H9 (cell line): Measurements from ENCODE around the gene RARG. TPM values are rescaled to one million over a fixed set of nuclear protein-coding genes. Genes with fewer than 3 reads are reported as not detected.

Experiments used
- DNase-seq: peaks from one replicate; pipeline ENCODE4 v3.0.0-alpha.2; 2017
- H2AFZ ChIP-seq: one replicate; pipeline ENCODE4 v1.6.1; 2013; ENCODE audit warnings: mild to moderate bottlenecking, low read length, control low read depth, moderate library complexity
- H2AK5ac ChIP-seq: 2 replicates; pipeline ENCODE4 v1.6.1; 2013; ENCODE audit warnings: low read length, control low read depth, mixed read lengths; ENCODE audit not compliant: insufficient read length
- H2BK120ac ChIP-seq: one replicate; pipeline ENCODE4 v1.6.1; 2013; ENCODE audit warnings: low read depth, mild to moderate bottlenecking, low read length, control low read depth, inconsistent platforms; ENCODE audit not compliant: poor library complexity, severe bottlenecking
- H2BK12ac ChIP-seq: 2 replicates; pipeline ENCODE4 v1.6.1; 2013; ENCODE audit warnings: low read length, control low read depth, mixed read lengths, low read depth; ENCODE audit not compliant: insufficient read length
- H2BK15ac ChIP-seq: 2 replicates; pipeline ENCODE4 v1.6.1; 2013; ENCODE audit warnings: low read depth, low read length, control low read depth
- H2BK20ac ChIP-seq: one replicate; pipeline ENCODE4 v1.6.1; 2013; ENCODE audit warnings: low read depth, mild to moderate bottlenecking, low read length, control low read depth, inconsistent platforms; ENCODE audit not compliant: poor library complexity, severe bottlenecking
- H2BK5ac ChIP-seq: 2 replicates; pipeline ENCODE4 v1.6.1; 2013; ENCODE audit warnings: low read length, control low read depth, mixed read lengths; ENCODE audit not compliant: insufficient read length
- H3K14ac ChIP-seq: 2 replicates; pipeline ENCODE4 v1.6.1; 2013; ENCODE audit warnings: low read length, control low read depth; ENCODE audit not compliant: insufficient read depth
- H3K18ac ChIP-seq: 2 replicates; pipeline ENCODE4 v1.6.1; 2013; ENCODE audit warnings: low read depth, mild to moderate bottlenecking, mixed read lengths, low read length, control low read depth; ENCODE audit not compliant: insufficient read length
- H3K23ac ChIP-seq: 2 replicates; pipeline ENCODE4 v1.6.1; 2013; ENCODE audit warnings: low read length, control low read depth, mixed read lengths, low read depth; ENCODE audit not compliant: insufficient read length
- H3K23me2 ChIP-seq: 2 replicates; pipeline ENCODE4 v1.6.1; 2013; ENCODE audit warnings: low read depth, mild to moderate bottlenecking, mixed read lengths, low read length, control low read depth; ENCODE audit not compliant: insufficient read length, poor library complexity, severe bottlenecking
- H3K27ac ChIP-seq: 2 replicates; pipeline ENCODE4 v1.5.1; 2013; ENCODE audit warnings: low read length, control low read depth, mixed read lengths, low read depth; ENCODE audit not compliant: insufficient read length
- H3K27me3 ChIP-seq: 2 replicates; pipeline ENCODE4 v1.6.1; 2013; ENCODE audit warnings: low read length, control low read depth, inconsistent platforms; ENCODE audit not compliant: insufficient read depth
- H3K4ac ChIP-seq: 2 replicates; pipeline ENCODE4 v1.6.1; 2013; ENCODE audit warnings: low read depth, mild to moderate bottlenecking, control low read depth, inconsistent platforms, low read length, moderate library complexity
- H3K4me1 ChIP-seq: 2 replicates; pipeline ENCODE4 v1.6.1; 2013; ENCODE audit warnings: low read length, control low read depth, inconsistent platforms; ENCODE audit not compliant: insufficient read depth
- H3K4me2 ChIP-seq: 2 replicates; pipeline ENCODE4 v1.6.1; 2013; ENCODE audit warnings: low read length, control low read depth, mixed read lengths; ENCODE audit not compliant: insufficient read length, insufficient read depth
- H3K56ac ChIP-seq: 2 replicates; pipeline ENCODE4 v1.6.1; 2013; ENCODE audit warnings: low read depth, mild to moderate bottlenecking, mixed read lengths, low read length, control low read depth; ENCODE audit not compliant: insufficient read length
- H3K79me1 ChIP-seq: 2 replicates; pipeline ENCODE4 v1.6.1; 2013; ENCODE audit warnings: low read depth, mild to moderate bottlenecking, moderate library complexity, low read length, control low read depth, inconsistent platforms; ENCODE audit not compliant: insufficient read depth, poor library complexity, severe bottlenecking
- H3K79me2 ChIP-seq: 2 replicates; pipeline ENCODE4 v1.6.1; 2013; ENCODE audit warnings: low read length, control low read depth, inconsistent platforms; ENCODE audit not compliant: insufficient read depth
- H3K9ac ChIP-seq: 2 replicates; pipeline ENCODE4 v1.6.1; 2013; ENCODE audit warnings: low read length, control low read depth, mixed read lengths; ENCODE audit not compliant: insufficient read length; ENCODE audit errors: extremely low read depth
- H3K9me3 ChIP-seq: one replicate; pipeline ENCODE4 v1.6.1; 2013; ENCODE audit warnings: low read depth, low read length, inconsistent platforms; ENCODE audit not compliant: control insufficient read depth
- H3T11ph ChIP-seq: one replicate; pipeline ENCODE4 v1.6.1; 2013; ENCODE audit warnings: mild to moderate bottlenecking, low read length, control low read depth, inconsistent platforms
- H4K20me1 ChIP-seq: one replicate; pipeline ENCODE4 v1.6.1; 2013; ENCODE audit not compliant: control insufficient read depth, insufficient read length, insufficient read depth
- H4K5ac ChIP-seq: 2 replicates; pipeline ENCODE4 v1.6.1; 2013; ENCODE audit warnings: low read depth, mild to moderate bottlenecking, mixed read lengths, low read length, control low read depth; ENCODE audit not compliant: insufficient read length
- H4K8ac ChIP-seq: replicated peaks from 2 replicates; pipeline ENCODE4 v1.6.1; 2013; ENCODE audit warnings: low read length, control low read depth, mixed read lengths, low read depth; ENCODE audit not compliant: insufficient read length
- H4K91ac ChIP-seq: 2 replicates; pipeline ENCODE4 v1.6.1; 2013; ENCODE audit warnings: low read depth, mild to moderate bottlenecking, moderate library complexity, mixed read lengths, low read length, control low read depth; ENCODE audit not compliant: insufficient read length
- H3K27ac Mint-ChIP-seq, 3 experiments: 2 replicates in 2 of 3; 3 replicates in 1 of 3; pipeline ENCODE4 v1.8.0; 2020 to 2021; ENCODE audit warnings: mixed read lengths in 3 of 3, mild to moderate bottlenecking in 1 of 3, moderate library complexity in 1 of 3
- H3K27me3 Mint-ChIP-seq: 2 replicates; pipeline ENCODE4 v1.8.0; 2021; ENCODE audit warnings: low read depth, mild to moderate bottlenecking, moderate library complexity, mixed read lengths
- H3K36me3 Mint-ChIP-seq, 3 experiments: 2 replicates in 2 of 3; 3 replicates in 1 of 3; pipeline ENCODE4 v1.8.0; 2020 to 2021; ENCODE audit warnings: low read depth in 3 of 3, mixed read lengths in 3 of 3; ENCODE audit not compliant: insufficient read depth in 1 of 3
- H3K4me1 Mint-ChIP-seq, 2 experiments: 2 replicates each; pipeline ENCODE4 v1.8.0; 2020; ENCODE audit warnings: mixed read lengths in 2 of 2
- H3K4me3 Mint-ChIP-seq, 2 experiments: 2 replicates in 1 of 2; 3 replicates in 1 of 2; pipeline ENCODE4 v1.8.0; 2020 to 2021; ENCODE audit warnings: mild to moderate bottlenecking in 2 of 2, mixed read lengths in 2 of 2, moderate library complexity in 1 of 2
- H3K9me3 Mint-ChIP-seq, 2 experiments: 2 replicates in 1 of 2; 3 replicates in 1 of 2; pipeline ENCODE4 v1.8.0; 2020; ENCODE audit warnings: mild to moderate bottlenecking in 2 of 2, mixed read lengths in 2 of 2, moderate library complexity in 1 of 2
- WGBS: extraction: QIAGEN DNeasy Blood & Tissue Kit; methylation state at CpG from one replicate; pipeline ENCODE4 v1.1.7; 2013; ENCODE audit warnings: missing lambda C conversion rate, low lambda C conversion rate, mixed read lengths; ENCODE audit not compliant: insufficient read length; ENCODE audit errors: extremely low coverage; 5-methylcytosine and 5-hydroxymethylcytosine counted together
- total RNA-seq: library from RNA; stranded (reverse); gene quantifications from 2 replicates; pipeline ENCODE4 v1.2.1, GENCODE V29; 2021
- TF ChIP-seq, protein P1 (sequence below): fragments of 200-600 bp; sonication (generic); conservative IDR thresholded peaks from 3 replicates; pipeline ENCODE4 v1.8.0; 2021; ENCODE audit warnings: antibody characterized with exemption, mild to moderate bottlenecking

Gene RARG
- total RNA-seq, 1 experiment from 2014 or later: 43.7 TPM

DNA sequence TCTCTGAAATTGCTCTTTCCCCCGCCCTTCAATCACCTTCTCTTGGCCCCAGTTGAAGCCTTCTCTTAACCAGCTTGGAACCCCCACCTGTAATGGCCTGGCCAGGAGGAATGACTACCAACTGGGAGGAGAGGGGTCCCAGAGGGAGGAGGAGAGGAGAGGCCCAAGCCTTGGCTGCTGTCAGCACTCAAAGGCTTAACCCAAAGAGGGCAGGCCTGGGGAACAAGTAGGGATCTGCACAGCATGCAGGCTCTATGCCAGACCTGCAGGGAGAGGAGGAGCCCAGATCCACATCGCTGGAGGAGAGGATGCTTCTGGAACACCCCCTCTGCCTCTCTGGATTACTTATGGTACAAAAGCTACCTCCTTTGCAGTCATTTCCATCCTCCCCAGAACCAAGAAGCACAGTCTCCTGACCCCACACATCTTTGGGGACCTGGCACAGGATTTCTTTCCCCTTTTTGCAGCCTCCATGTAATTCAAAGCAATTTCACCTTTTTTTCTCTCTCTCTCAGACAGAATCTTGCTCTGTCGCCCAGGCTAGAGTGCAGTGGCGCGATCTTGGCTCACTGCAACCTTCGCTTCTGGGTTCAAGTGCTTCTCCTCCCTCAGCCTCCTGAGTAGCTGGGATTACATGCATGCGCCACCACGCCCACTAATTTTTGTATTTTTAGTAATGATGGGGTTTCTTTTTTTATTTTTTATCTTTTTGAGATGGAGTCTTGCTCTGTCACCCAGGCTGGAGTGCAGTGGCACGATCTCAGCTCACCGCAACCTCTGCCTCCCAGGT lies 6.2 kb downstream of the RARG start:
- H3K18ac ChIP-seq: no peak overlapping the region
- H2BK120ac ChIP-seq: no peak overlapping the region
- H3T11ph ChIP-seq: no peak overlapping the region
- H3K27ac Mint-ChIP-seq: peak overlapping the region; percentile 2 to 53 (median 13); a peak in 6 of 7 replicates
- no peak overlapping the region for H3K14ac ChIP-seq
- no peaks in the 10 kb centered on the region for H3K27me3 ChIP-seq
- no peak overlapping the region for H3K23ac ChIP-seq
- H2AK5ac ChIP-seq: no peak overlapping the region
- no peaks in the 10 kb centered on the region for H3K9me3 Mint-ChIP-seq
- no CpG with 5 or more reads among the region's 10 CpGs for WGBS
- peak; percentile 55 for DNase-seq
- H2BK15ac ChIP-seq: no peak overlapping the region
- TF ChIP-seq, protein P1, sequence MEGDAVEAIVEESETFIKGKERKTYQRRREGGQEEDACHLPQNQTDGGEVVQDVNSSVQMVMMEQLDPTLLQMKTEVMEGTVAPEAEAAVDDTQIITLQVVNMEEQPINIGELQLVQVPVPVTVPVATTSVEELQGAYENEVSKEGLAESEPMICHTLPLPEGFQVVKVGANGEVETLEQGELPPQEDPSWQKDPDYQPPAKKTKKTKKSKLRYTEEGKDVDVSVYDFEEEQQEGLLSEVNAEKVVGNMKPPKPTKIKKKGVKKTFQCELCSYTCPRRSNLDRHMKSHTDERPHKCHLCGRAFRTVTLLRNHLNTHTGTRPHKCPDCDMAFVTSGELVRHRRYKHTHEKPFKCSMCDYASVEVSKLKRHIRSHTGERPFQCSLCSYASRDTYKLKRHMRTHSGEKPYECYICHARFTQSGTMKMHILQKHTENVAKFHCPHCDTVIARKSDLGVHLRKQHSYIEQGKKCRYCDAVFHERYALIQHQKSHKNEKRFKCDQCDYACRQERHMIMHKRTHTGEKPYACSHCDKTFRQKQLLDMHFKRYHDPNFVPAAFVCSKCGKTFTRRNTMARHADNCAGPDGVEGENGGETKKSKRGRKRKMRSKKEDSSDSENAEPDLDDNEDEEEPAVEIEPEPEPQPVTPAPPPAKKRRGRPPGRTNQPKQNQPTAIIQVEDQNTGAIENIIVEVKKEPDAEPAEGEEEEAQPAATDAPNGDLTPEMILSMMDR: no peak
- peaks cover 28% of the 10 kb centered on the region; the same call in 1 of the 2 replicates for H3K4me1 ChIP-seq
- peaks cover 75 to 77% of the 10 kb centered on the region in 2 experiments for H3K4me1 Mint-ChIP-seq
- H3K9ac ChIP-seq: no peak overlapping the region
- no peak overlapping the region for H2AFZ ChIP-seq
- no peak overlapping the region for H3K27ac ChIP-seq
- H3K79me2 ChIP-seq: no peaks in the 10 kb centered on the region
- no peaks in the 10 kb centered on the region for H4K20me1 ChIP-seq
- H2BK5ac ChIP-seq: no peak overlapping the region
- no peaks in the 10 kb centered on the region for H3K9me3 ChIP-seq
- H2BK12ac ChIP-seq: no peak overlapping the region
- H3K56ac ChIP-seq: no peak overlapping the region
- H2BK20ac ChIP-seq: no peak overlapping the region
- H3K4me3 Mint-ChIP-seq: peak overlapping the region in 1 of 2 experiments; percentile 61; a peak in 3 of 5 replicates
- no peak overlapping the region for H4K5ac ChIP-seq
- peaks cover 8 to 17% (median 13%) of the 10 kb centered on the region in 3 experiments; a peak in 6 of 7 replicates for H3K36me3 Mint-ChIP-seq
- H4K91ac ChIP-seq: no peak overlapping the region
- no peak overlapping the region for H4K8ac ChIP-seq
- no peak overlapping the region for H3K4me2 ChIP-seq
- no peak overlapping the region for H3K4ac ChIP-seq
- no peaks in the 10 kb centered on the region for H3K79me1 ChIP-seq
- H3K27me3 Mint-ChIP-seq: peaks cover 4% of the 10 kb centered on the region
- peaks cover 6% of the 10 kb centered on the region for H3K23me2 ChIP-seq
